ENCODE results near the gene PFKFB2.

- TF ChIP-seq CTCF (IDR thresholded peaks at IDR 0.05; ENCODE audit: low read depth, low read length) (no peak), POLR2A (IDR thresholded peaks at IDR 0.05; ENCODE audit: extremely low read depth, insufficient read length) (no peak), MYC (IDR thresholded peaks at IDR 0.05; ENCODE audit: low read depth, low read length) (no peak), MAX (IDR thresholded peaks at IDR 0.05; ENCODE audit: low read depth, low read length) (no peak)
Measured at GRCh38 chr1:207006083-207006482, 47.0 kb upstream of the PFKFB2 start.

Data from NB4 (cell line).